Testis (tissue), 3 donors: ENCODE results near the gene RIN1. TPM values are rescaled to one million over a fixed set of nuclear protein-coding genes. Genes with fewer than 3 reads are reported as not detected.
A peak's percentile ranks its signal among the peaks of the same experiment; 100 is the strongest.

Experiments used
- DNase-seq: peaks from one replicate; pipeline ENCODE4 v3.0.0-alpha.2; 2019
- H3K27ac ChIP-seq, 2 donors: fragments of 200-600 bp; sonication (generic); one replicate each; pipeline ENCODE4 v1.5.1; 2019
- H3K27me3 ChIP-seq: fragments of 200-600 bp; sonication (generic); one replicate; pipeline ENCODE4 v1.5.1; 2019
- H3K36me3 ChIP-seq: fragments of 200-600 bp; sonication (generic); one replicate; pipeline ENCODE4 v1.5.1; 2017; ENCODE audit warnings: low read depth; ENCODE audit errors: missing control alignments
- H3K4me1 ChIP-seq: fragments of 200-600 bp; sonication (generic); one replicate; pipeline ENCODE4 v1.5.1; 2019
- H3K4me3 ChIP-seq, 2 donors: fragments of 200-600 bp; sonication (generic); one replicate each; pipeline ENCODE4 v1.5.1; 2017 to 2019
- H3K9me3 ChIP-seq: fragments of 200-600 bp; sonication (generic); one replicate; pipeline ENCODE4 v1.5.1; 2017
- CTCF ChIP-seq, 3 experiments: fragments of 450-650 bp in 2 of 3; fragments of 200-600 bp in 1 of 3; sonication (generic) in 1 of 3; IDR thresholded peaks; one replicate each; pipeline ENCODE4 v1.5.1; 2016 to 2019; ENCODE audit warnings: antibody characterized with exemption in 3 of 3, mild to moderate bottlenecking in 2 of 3, moderate library complexity in 1 of 3
- POLR2A ChIP-seq: fragments of 450-650 bp; IDR thresholded peaks from one replicate; pipeline ENCODE4 v1.6.1; 2017; ENCODE audit warnings: antibody characterized with exemption, mild to moderate bottlenecking, moderate library complexity
- WGBS, 2 donors: methylation state at CpG; one replicate each; pipeline ENCODE4 v1.1.5; 2018; 5-methylcytosine and 5-hydroxymethylcytosine counted together
- intact Hi-C: fragments of 100-400 bp; cut with DNase I; formaldehyde crosslinking; loops from one replicate; pipeline ENCODE4 v1.15.1; 2023; ENCODE audit warnings: low total_unique reads
- polyA plus RNA-seq: library from polyadenylated mRNA; stranded (reverse); fragments of 350-450 nt; fragmentation: Illumina TruSeq; extraction: RNeasy Lipid Tissue Mini Kit (QIAGEN cat#74804); gene quantifications from one replicate; pipeline ENCODE4 v1.2.3, GENCODE V29; 2014; ENCODE audit warnings: low read depth, low replicate concordance; ENCODE audit not compliant: insufficient read depth
- total RNA-seq, 2 donors: library from RNA; depleted of rRNA; stranded (reverse); fragments of >200 nt; gene quantifications; one replicate each; pipeline ENCODE4 v1.2.3, GENCODE V29; 2016

The RIN1 gene
- total and polyA plus RNA-seq, 3 donors from 2014 or later: 4.7 to 8.5 (median 8.2) TPM

GRCh38 chr11:66291706-66292542, 44.3 kb downstream of the RIN1 start, which contains the start of gene TMEM151A:
TSS of gene TMEM151A (plus strand) at chr11:66291894. CDS start at chr11:66292014, 120 bp downstream.
- WGBS, 2 donors: 2 to 14% methylated on average over 2 to 58 of the region's 95 CpGs
- no peak for DNase-seq
- no peaks in the 10 kb centered on the region for H3K9me3 ChIP-seq
- no peak within 1 kb of the TSS for H3K27ac ChIP-seq
- no peaks in the 10 kb centered on the region for H3K27me3 ChIP-seq
- intact Hi-C loops: no loop called here
- no peaks in the 10 kb centered on the region for H3K36me3 ChIP-seq
- H3K4me3 ChIP-seq: peak within 1 kb of the TSS in 1 of 2 donors; percentile 36
- no peak for TF ChIP-seq POLR2A
- no peak for TF ChIP-seq CTCF (IDR thresholded peaks at IDR 0.05)
- H3K4me1 ChIP-seq: peaks cover 22% of the 10 kb centered on the region

GRCh38 chr11:66291303-66291705, 44.9 kb downstream of the RIN1 start:
- Histone ChIP-seq H3K4me3 (no peak overlapping the region), H3K27ac (no peak overlapping the region), H3K27me3 (no peaks in the 10 kb centered on the region), H3K9me3 (no peaks in the 10 kb centered on the region), H3K36me3 (no peaks in the 10 kb centered on the region), H3K4me1 (peaks cover 22% of the 10 kb centered on the region)
- 8% methylated on average over 16 of the region's 16 CpGs; no CpG with 5 or more reads in 1 of the 2 donors for WGBS, 2 donors
- no peak for DNase-seq
- TF ChIP-seq CTCF (IDR thresholded peaks at IDR 0.05): no peak
- no peak for TF ChIP-seq POLR2A
- intact Hi-C loops: no loop called here

GRCh38 chr11:66290330-66290621, 46.0 kb downstream of the RIN1 start:
- Histone ChIP-seq H3K9me3 (no peaks in the 10 kb centered on the region), H3K4me3 (no peak overlapping the region), H3K27ac (no peak overlapping the region), H3K27me3 (no peaks in the 10 kb centered on the region), H3K36me3 (no peaks in the 10 kb centered on the region), H3K4me1 (peaks cover 22% of the 10 kb centered on the region)
- no peak for DNase-seq
- TF ChIP-seq CTCF (IDR thresholded peaks at IDR 0.05) (no peak), POLR2A (no peak)
- WGBS, 2 donors: 60 to 63% methylated on average over 2 of the region's 2 CpGs
- intact Hi-C loops: no loop called here

- DNase-seq: peak; percentile 77
- Histone ChIP-seq H3K27me3 (no peaks in the 10 kb centered on the region), H3K27ac (peak overlapping the region; percentile 5 to 84), H3K4me1 (peaks cover 22% of the 10 kb centered on the region), H3K36me3 (no peaks in the 10 kb centered on the region), H3K9me3 (no peaks in the 10 kb centered on the region), H3K4me3 (peak overlapping the region; percentile 73 to 94)
- WGBS, 2 donors: 5 to 6% methylated on average over 27 to 36 of the region's 36 CpGs
- intact Hi-C loops: no loop called here
- TF ChIP-seq CTCF (IDR thresholded peaks at IDR 0.05) (no peak), POLR2A (no peak)
Measured at GRCh38 chr11:66289548-66290329, 46.5 kb downstream of the RIN1 start.
